ENCODE measurements around the gene RRAGD. TPM values are rescaled to one million over a fixed set of nuclear protein-coding genes. Genes with fewer than 3 reads are reported as not detected.
A peak's percentile ranks its signal among the peaks of the same experiment; 100 is the strongest.

Gene RRAGD
- total and polyA plus RNA-seq, 4 donors = 3.2 to 17.8 (median 12.8) TPM

GRCh38 chr6:89430201-89430962 is 18.3 kb upstream of the RRAGD start:
- no peak for DNase-seq

GRCh38 chr6:89416796-89417195 is 4.7 kb upstream of the RRAGD start:
- 97 to 98% methylated on average over 1 of the region's 1 CpG for WGBS, 2 donors
- peaks cover 0 to 3% of the 10 kb centered on the region in 2 donors for H3K27me3 ChIP-seq (ENCODE audit: control insufficient read depth in 1 of 2, insufficient read depth in 2 of 2, low read length in 1 of 2)
- no peak overlapping the region for H3K27ac ChIP-seq (ENCODE audit: low read depth in 1 of 2, low read length in 2 of 2)
- no peaks in the 10 kb centered on the region for H3K36me3 ChIP-seq (ENCODE audit: control insufficient read depth in 1 of 2, insufficient read depth in 2 of 2, low read length in 1 of 2)
- no peaks in the 10 kb centered on the region for H3K9me3 ChIP-seq (ENCODE audit: control insufficient read depth, low read length)
- no peak for DNase-seq
- intact Hi-C loops (cut with DNase I) = no loop called here
- no peak overlapping the region for H3K4me3 ChIP-seq (ENCODE audit: low read length in 2 of 2)
- no peaks in the 10 kb centered on the region for H3K4me1 ChIP-seq (ENCODE audit: control insufficient read depth in 1 of 2, insufficient read depth in 2 of 2, low read length in 2 of 2)
- no peak for ATAC-seq (ENCODE audit: low FRiP score)

More at GRCh38 chr6:89430201-89430962, 18.3 kb upstream of the RRAGD start:
- intact Hi-C loops (cut with DNase I) = loop anchor here in 1 of 2 donors (5.0 kb wide), 1 partner anchor 167 kb away; no protein-coding TSS in a partner anchor
- H3K9me3 ChIP-seq (ENCODE audit: control insufficient read depth, low read length) = no peaks in the 10 kb centered on the region
- H3K4me3 ChIP-seq (ENCODE audit: low read length in 2 of 2) = no peak overlapping the region
- 15 to 24% methylated on average over 7 of the region's 7 CpGs for WGBS, 2 donors
- H3K27ac ChIP-seq (ENCODE audit: low read depth in 1 of 2, low read length in 2 of 2) = no peak overlapping the region
- H3K36me3 ChIP-seq (ENCODE audit: control insufficient read depth in 1 of 2, insufficient read depth in 2 of 2, low read length in 1 of 2) = no peaks in the 10 kb centered on the region
- peaks cover 1 to 5% of the 10 kb centered on the region in 2 donors for H3K4me1 ChIP-seq (ENCODE audit: control insufficient read depth in 1 of 2, insufficient read depth in 2 of 2, low read length in 2 of 2)
- no peaks in the 10 kb centered on the region for H3K27me3 ChIP-seq (ENCODE audit: control insufficient read depth in 1 of 2, insufficient read depth in 2 of 2, low read length in 1 of 2)
- no peak for ATAC-seq (ENCODE audit: low FRiP score)

- ATAC-seq (ENCODE audit: low FRiP score) (no peak), DNase-seq (no peak)
- Histone ChIP-seq H3K4me3 (ENCODE audit: low read length in 2 of 2) (no peak overlapping the region), H3K9me3 (ENCODE audit: control insufficient read depth, low read length) (no peaks in the 10 kb centered on the region), H3K27me3 (ENCODE audit: control insufficient read depth in 1 of 2, insufficient read depth in 2 of 2, low read length in 1 of 2) (peaks cover 0 to 3% of the 10 kb centered on the region in 2 donors), H3K27ac (ENCODE audit: low read depth in 1 of 2, low read length in 2 of 2) (no peak overlapping the region), H3K36me3 (ENCODE audit: control insufficient read depth in 1 of 2, insufficient read depth in 2 of 2, low read length in 1 of 2) (no peaks in the 10 kb centered on the region), H3K4me1 (ENCODE audit: control insufficient read depth in 1 of 2, insufficient read depth in 2 of 2, low read length in 2 of 2) (no peaks in the 10 kb centered on the region)
- intact Hi-C loops (cut with DNase I) = no loop called here
- 95 to 99% methylated on average over 2 of the region's 2 CpGs for WGBS, 2 donors
Observed at GRCh38 chr6:89415185-89415584, 3.1 kb upstream of the RRAGD start.

GRCh38 chr6:89414215-89414614 is 2.1 kb upstream of the RRAGD start:
- 15 to 37% methylated on average over 2 of the region's 2 CpGs for WGBS, 2 donors

GRCh38 chr6:89413006-89413400 is 930 bp upstream of the RRAGD start:
- no peak for DNase-seq
- peaks cover 0 to 3% of the 10 kb centered on the region in 2 donors for H3K27me3 ChIP-seq (ENCODE audit: control insufficient read depth in 1 of 2, insufficient read depth in 2 of 2, low read length in 1 of 2)
- ATAC-seq (ENCODE audit: low FRiP score) = no peak
- H3K4me3 ChIP-seq (ENCODE audit: low read length in 2 of 2) = no peak overlapping the region
- WGBS, 2 donors = 25 to 28% methylated on average over 9 of the region's 9 CpGs
- no peaks in the 10 kb centered on the region for H3K36me3 ChIP-seq (ENCODE audit: control insufficient read depth in 1 of 2, insufficient read depth in 2 of 2, low read length in 1 of 2)
- intact Hi-C loops (cut with DNase I) = no loop called here
- H3K9me3 ChIP-seq (ENCODE audit: control insufficient read depth, low read length) = no peaks in the 10 kb centered on the region
- no peak overlapping the region for H3K27ac ChIP-seq (ENCODE audit: low read depth in 1 of 2, low read length in 2 of 2)
- no peaks in the 10 kb centered on the region for H3K4me1 ChIP-seq (ENCODE audit: control insufficient read depth in 1 of 2, insufficient read depth in 2 of 2, low read length in 2 of 2)

More at GRCh38 chr6:89414215-89414614, 2.1 kb upstream of the RRAGD start:
- H3K36me3 ChIP-seq (ENCODE audit: control insufficient read depth in 1 of 2, insufficient read depth in 2 of 2, low read length in 1 of 2) = no peaks in the 10 kb centered on the region
- intact Hi-C loops (cut with DNase I) = no loop called here
- H3K4me1 ChIP-seq (ENCODE audit: control insufficient read depth in 1 of 2, insufficient read depth in 2 of 2, low read length in 2 of 2) = no peaks in the 10 kb centered on the region
- H3K27me3 ChIP-seq (ENCODE audit: control insufficient read depth in 1 of 2, insufficient read depth in 2 of 2, low read length in 1 of 2) = peaks cover 0 to 3% of the 10 kb centered on the region in 2 donors
- H3K9me3 ChIP-seq (ENCODE audit: control insufficient read depth, low read length) = no peaks in the 10 kb centered on the region
- no peak overlapping the region for H3K27ac ChIP-seq (ENCODE audit: low read depth in 1 of 2, low read length in 2 of 2)
- DNase-seq (no peak), ATAC-seq (ENCODE audit: low FRiP score) (no peak)
- H3K4me3 ChIP-seq (ENCODE audit: low read length in 2 of 2) = no peak overlapping the region

GRCh38 chr6:89411145-89412070 is 665 bp downstream of the RRAGD start:
- Histone ChIP-seq H3K27me3 (ENCODE audit: control insufficient read depth in 1 of 2, insufficient read depth in 2 of 2, low read length in 1 of 2) (no peaks in the 10 kb centered on the region), H3K4me3 (ENCODE audit: low read length in 2 of 2) (peak overlapping the region; percentile 60 to 91), H3K27ac (ENCODE audit: low read depth in 1 of 2, low read length in 2 of 2) (no peak overlapping the region), H3K9me3 (ENCODE audit: control insufficient read depth, low read length) (no peaks in the 10 kb centered on the region), H3K4me1 (ENCODE audit: control insufficient read depth in 1 of 2, insufficient read depth in 2 of 2, low read length in 2 of 2) (no peaks in the 10 kb centered on the region), H3K36me3 (ENCODE audit: control insufficient read depth in 1 of 2, insufficient read depth in 2 of 2, low read length in 1 of 2) (no peaks in the 10 kb centered on the region)
- peak; percentile 68 to 84 for DNase-seq
- ATAC-seq (ENCODE audit: low FRiP score) = peak; percentile 81
- 1 to 3% methylated on average over 61 to 93 of the region's 93 CpGs for WGBS, 2 donors
- intact Hi-C loops (cut with DNase I) = no loop called here

GRCh38 chr6:89410788-89411144 is 1.3 kb downstream of the RRAGD start:
- 12 to 26% methylated on average over 4 of the region's 4 CpGs for WGBS, 2 donors
- Histone ChIP-seq H3K4me1 (ENCODE audit: control insufficient read depth in 1 of 2, insufficient read depth in 2 of 2, low read length in 2 of 2) (no peaks in the 10 kb centered on the region), H3K4me3 (ENCODE audit: low read length in 2 of 2) (peak overlapping the region; percentile 60 to 91), H3K9me3 (ENCODE audit: control insufficient read depth, low read length) (no peaks in the 10 kb centered on the region), H3K27me3 (ENCODE audit: control insufficient read depth in 1 of 2, insufficient read depth in 2 of 2, low read length in 1 of 2) (no peaks in the 10 kb centered on the region), H3K36me3 (ENCODE audit: control insufficient read depth in 1 of 2, insufficient read depth in 2 of 2, low read length in 1 of 2) (no peaks in the 10 kb centered on the region), H3K27ac (ENCODE audit: low read depth in 1 of 2, low read length in 2 of 2) (no peak overlapping the region)
- no peak for DNase-seq
- ATAC-seq (ENCODE audit: low FRiP score) = no peak
- intact Hi-C loops (cut with DNase I) = no loop called here

- Histone ChIP-seq H3K4me1 (ENCODE audit: control insufficient read depth in 1 of 2, insufficient read depth in 2 of 2, low read length in 2 of 2) (no peaks in the 10 kb centered on the region), H3K36me3 (ENCODE audit: control insufficient read depth in 1 of 2, insufficient read depth in 2 of 2, low read length in 1 of 2) (no peaks in the 10 kb centered on the region), H3K27ac (ENCODE audit: low read depth in 1 of 2, low read length in 2 of 2) (no peak overlapping the region), H3K27me3 (ENCODE audit: control insufficient read depth in 1 of 2, insufficient read depth in 2 of 2, low read length in 1 of 2) (no peaks in the 10 kb centered on the region), H3K4me3 (ENCODE audit: low read length in 2 of 2) (no peak overlapping the region), H3K9me3 (ENCODE audit: control insufficient read depth, low read length) (no peaks in the 10 kb centered on the region)
- intact Hi-C loops (cut with DNase I) = no loop called here
- WGBS, 2 donors = 72 to 73% methylated on average over 10 of the region's 10 CpGs
- DNase-seq (no peak), ATAC-seq (ENCODE audit: low FRiP score) (no peak)
Observed at GRCh38 chr6:89410231-89410761, 1.8 kb downstream of the RRAGD start.

All from aorta (tissue), 5 donors.